K562 (cell line): Measurements from ENCODE around the gene SIK3. TPM values are rescaled to one million over a fixed set of nuclear protein-coding genes. Genes with fewer than 3 reads are reported as not detected.

ENCODE experiments used
- ATAC-seq: fragments of 200-7000 bp; cut with Tn5 transposase; 3 replicates; pipeline ENCODE4 v1.9.1; 2020; ENCODE audit warnings: moderate library complexity
- BruUV-seq: library from RNA; stranded (reverse); fragments of 400-500 nt; replicated peaks from 2 replicates; lab custom pipeline; 2021; lab: Mats Ljungman, UMichigan
- CTCF ChIA-PET: fragments of 300-600 bp; formaldehyde crosslinking; extraction: SDS; loops from one replicate; lab custom pipeline; 2021; ENCODE audit warnings: low intra/inter-chr PET ratio; lab: Yijun Ruan, JAX
- POLR2A ChIA-PET: fragments of 300-600, 350-650 bp; sonication (Branson Sonifier 250); formaldehyde crosslinking; extraction: SDS; loops from one replicate; lab custom pipeline; 2021; ENCODE audit warnings: antibody characterized with exemption, inconsistent platforms; lab: Yijun Ruan, JAX
- DNase-seq, 4 experiments: peaks; one replicate each; pipeline versions ENCODE4 v3.0.0 to v3.0.0-alpha.2; 2011 to 2018; ENCODE audit warnings: low spot score in 3 of 4, mixed read lengths in 3 of 4; ENCODE audit errors: extremely low read depth in 1 of 4
- FAIRE-seq: peaks from 2 replicates; lab custom pipeline; 2011; peaks lifted over from hg19 to GRCh38; lab: Jason Lieb, UNC
- H2AFZ ChIP-seq: 2 replicates; pipeline ENCODE4 v1.6.0; 2011; ENCODE audit warnings: low read depth, low read length, control low read depth, inconsistent platforms
- H3K27ac ChIP-seq: fragments of 200-600 bp; 3 replicates; pipeline ENCODE4 v1.8.0; 2011; ENCODE audit warnings: low read depth, mild to moderate bottlenecking, control low read depth, inconsistent platforms, low read length, moderate library complexity, mixed read lengths; ENCODE audit errors: extremely low read depth
- H3K27me3 ChIP-seq, 2 experiments: fragments of 300-600 bp in 1 of 2; 2 replicates in 1 of 2; 3 replicates in 1 of 2; pipeline versions ENCODE4 v1.6.0 to v1.8.0; 2011; ENCODE audit warnings: inconsistent platforms in 2 of 2, low read length in 2 of 2, mild to moderate bottlenecking in 1 of 2, mixed read lengths in 1 of 2, moderate library complexity in 1 of 2; ENCODE audit not compliant: control insufficient read depth in 2 of 2, insufficient read depth in 2 of 2
- H3K36me3 ChIP-seq: fragments of 300-600 bp; 3 replicates; pipeline ENCODE4 v1.8.0; 2011; ENCODE audit warnings: mild to moderate bottlenecking, low read length, inconsistent platforms; ENCODE audit not compliant: control insufficient read depth, insufficient read depth
- H3K4me1 ChIP-seq, 2 experiments: fragments of 200-600 bp in 1 of 2; replicated peaks in 1 of 2; 2 replicates in 1 of 2; 3 replicates in 1 of 2; pipeline versions ENCODE4 v1.5.1 to v1.8.0; 2011; ENCODE audit warnings: inconsistent platforms in 2 of 2, low read length in 2 of 2, mild to moderate bottlenecking in 1 of 2, mixed read lengths in 1 of 2, moderate library complexity in 1 of 2; ENCODE audit not compliant: control insufficient read depth in 2 of 2, insufficient read depth in 2 of 2
- H3K4me2 ChIP-seq: 2 replicates; pipeline ENCODE4 v1.6.1; 2011; ENCODE audit warnings: low read length, control low read depth, inconsistent platforms, mixed read lengths; ENCODE audit not compliant: insufficient read depth
- H3K4me3 ChIP-seq: fragments of 200-600 bp; sonication (generic), shearing (Covaris generic); 2 replicates; pipeline ENCODE4 v1.5.1; 2016; ENCODE audit warnings: control low read depth, inconsistent platforms
- H3K79me2 ChIP-seq: fragments of 200-600 bp; 3 replicates; pipeline ENCODE4 v1.8.0; 2011; ENCODE audit warnings: low read length, inconsistent platforms; ENCODE audit not compliant: control insufficient read depth, insufficient read depth
- H3K9ac ChIP-seq, 2 experiments: 2 replicates each; pipeline versions ENCODE4 v1.6.0 to v1.6.1; 2011; ENCODE audit warnings: low read depth in 2 of 2, low read length in 2 of 2, control low read depth in 1 of 2, inconsistent platforms in 1 of 2, mild to moderate bottlenecking in 1 of 2, mixed read lengths in 1 of 2; ENCODE audit not compliant: insufficient read depth in 1 of 2
- H3K9me1 ChIP-seq: one replicate; pipeline ENCODE4 v1.6.0; 2011; ENCODE audit warnings: inconsistent platforms, mild to moderate bottlenecking, low read length, moderate library complexity; ENCODE audit not compliant: control insufficient read depth, insufficient read depth
- H3K9me3 ChIP-seq: replicated peaks from 2 replicates; pipeline ENCODE4 v1.5.1; 2011; ENCODE audit warnings: low read depth, low read length, inconsistent platforms; ENCODE audit not compliant: control insufficient read depth, insufficient read depth
- H4K20me1 ChIP-seq: replicated peaks from 2 replicates; pipeline ENCODE4 v1.6.1; 2011; ENCODE audit warnings: low read length, inconsistent platforms, mixed read lengths; ENCODE audit not compliant: control insufficient read depth, insufficient read depth
- ARID4B ChIP-seq: sonication (generic); formaldehyde crosslinking; IDR thresholded peaks from 2 replicates; pipeline ENCODE4 v1.8.0; 2022; ENCODE audit warnings: mild to moderate bottlenecking, missing genetic modification reagents
- KDM5B ChIP-seq: fragments of 200-600 bp; sonication (generic); IDR thresholded peaks from 2 replicates; pipeline ENCODE4 v1.6.1; 2012; ENCODE audit warnings: low read depth, mild to moderate bottlenecking, moderate library complexity, low read length, control low read depth, inconsistent platforms; ENCODE audit not compliant: insufficient replicate concordance
- PHB ChIP-seq: fragments of 250-450 bp; sonication (Bioruptor Pico); IDR thresholded peaks from 2 replicates; pipeline ENCODE4 v1.5.0; 2021
- PML ChIP-seq: IDR thresholded peaks from 2 replicates; pipeline ENCODE4 v1.6.1; 2012; ENCODE audit warnings: low read length, inconsistent platforms
- POLR2A ChIP-seq: fragments of 450-650 bp; conservative IDR thresholded peaks from 2 replicates; pipeline ENCODE4 v1.6.1; 2016
- PTBP1 ChIP-seq: fragments of 200-400 bp; formaldehyde crosslinking; IDR thresholded peaks from 2 replicates; pipeline ENCODE4 v1.6.1; 2017; ENCODE audit warnings: low read depth, low read length
- RBM15 ChIP-seq: fragments of 200-400 bp; formaldehyde crosslinking; IDR thresholded peaks from 2 replicates; pipeline ENCODE4 v1.6.1; 2018; ENCODE audit warnings: mild to moderate bottlenecking, low read length, moderate library complexity; ENCODE audit not compliant: insufficient read depth
- TCFL5 ChIP-seq: fragments of 250-450 bp; sonication (Bioruptor Pico); conservative IDR thresholded peaks from 2 replicates; pipeline ENCODE4 v1.6.1; 2021; ENCODE audit warnings: mild to moderate bottlenecking, moderate library complexity, matching md5 sums
- U2AF1 ChIP-seq: fragments of 200-400 bp; formaldehyde crosslinking; optimal IDR thresholded peaks from 2 replicates; pipeline ENCODE3; 2017; ENCODE audit warnings: mild to moderate bottlenecking, low read depth, low read length, moderate library complexity
- XRCC4 ChIP-seq: IDR thresholded peaks from one replicate; pipeline ENCODE4 v1.6.1; 2011; ENCODE audit not compliant: insufficient read depth, insufficient read length; ENCODE audit errors: extremely low read depth
- ZEB2 ChIP-seq: fragments of 450-650 bp; IDR thresholded peaks from 2 replicates; pipeline ENCODE4 v1.6.1; 2016
- ZNF77 ChIP-seq: fragments of 250-450 bp; sonication (Bioruptor Pico); IDR thresholded peaks from 2 replicates; pipeline ENCODE4 v1.5.0; 2020
- WGBS: fragments of 100-300 bp; shearing (Covaris generic); methylation state at CpG from one replicate; pipeline ENCODE4 v1.1.6; 2016; ENCODE audit warnings: low coverage, mixed read lengths; ENCODE audit not compliant: insufficient coverage; ENCODE audit errors: missing lambda C conversion rate; 5-methylcytosine and 5-hydroxymethylcytosine counted together
- in situ Hi-C: fragments of 300-500 bp; cut with MboI; formaldehyde crosslinking; loops from 4 replicates; pipeline ENCODE4 v1.15.0; 2018; ENCODE audit warnings: inconsistent platforms, mixed read lengths
- intact Hi-C: fragments of 100-400 bp; cut with micrococcal nuclease; formaldehyde crosslinking; loops from 2 replicates; pipeline ENCODE4 v1.14.2; 2022
- polyA plus RNA-seq, 8 experiments: library from polyadenylated mRNA; depleted of rRNA in 4 of 8; stranded (reverse) in 5 of 8; unstranded in 3 of 8; fragments of >200 nt; fragmentation: Nextera tagmentation in 2 of 8; fragmentation: Illumina TruSeq in 1 of 8; extraction: Ambion mirVana in 2 of 8; extraction: Trizol in 1 of 8; gene quantifications; 2 replicates each; pipeline versions ENCODE4 v1.2.1 to v1.2.3, GENCODE V29; 2011 to 2014; ENCODE audit warnings: inconsistent platforms in 1 of 8, missing spikeins in 1 of 8
- total RNA-seq, 7 experiments: library from RNA; depleted of rRNA in 6 of 7; stranded (reverse); fragments of >200 nt in 6 of 7; fragmentation: Illumina TruSeq in 2 of 7; extraction: Trizol in 2 of 7; gene quantifications; 2 replicates each; pipeline versions ENCODE4 v1.2.1 to v1.2.3, GENCODE V29; 2011 to 2021; ENCODE audit warnings: low replicate concordance in 1 of 7

The SIK3 gene
- total and polyA plus RNA-seq, 9 of the 15 experiments (the other 6 are each of a cell fraction or from before 2014, with no cell fraction given): 1.6 to 21.6 (median 8.0) TPM

GRCh38 chr11:116829525-116830183 is 268.6 kb downstream of the SIK3 start, which contains the start of gene APOC3:
Gene APOC3, plus strand, starts transcription at chr11:116829907. Its CDS starts 676 bp downstream, at chr11:116830583.
- ATAC-seq: no peak
- 0 out of 2 replicates have a peak within 1 kb of the TSS, but pooled peaks have one; percentile 24 for H2AFZ ChIP-seq
- no peaks in the 10 kb centered on the region for H3K9me1 ChIP-seq
- peaks cover 8 to 29% of the 10 kb centered on the region in 2 experiments; a peak in 4 of 5 replicates for H3K4me1 ChIP-seq
- no TSS peak for BruUV-seq
- ChIA-PET POLR2A (interaction anchor here (0.6 to 1.6 kb wide), 2 partner anchors 9 to 38 kb away, joined by 3 to 6 read pairs; no protein-coding TSS in a partner anchor), CTCF (no interaction called here)
- FAIRE-seq: no peak
- H3K9ac ChIP-seq: peak within 1 kb of the TSS in 1 of 2 experiments; percentile 35; a peak in 2 of 4 replicates
- WGBS: 39% methylated on average over 9 of the region's 9 CpGs
- intact Hi-C loops (loop anchor here (10.0 kb wide), 1 partner anchor 95 kb away; no protein-coding TSS in a partner anchor), in situ Hi-C loops (no loop called here)
- H3K4me3 ChIP-seq: no peak within 1 kb of the TSS
- H3K27ac ChIP-seq: no peak within 1 kb of the TSS
- H3K79me2 ChIP-seq: no peaks in the 10 kb centered on the region
- no peaks in the 10 kb centered on the region for H4K20me1 ChIP-seq
- DNase-seq: no peak
- H3K9me3 ChIP-seq: no peaks in the 10 kb centered on the region
- no peaks in the 10 kb centered on the region for H3K36me3 ChIP-seq
- H3K4me2 ChIP-seq: no peak within 1 kb of the TSS
- TF ChIP-seq ARID4B (CRISPR knock-in tag) (no peak), PML (no peak), PTBP1 (no peak), PHB (CRISPR knock-in tag) (no peak), U2AF1 (no peak), ZNF77 (CRISPR knock-in tag) (no peak), RBM15 (no peak), KDM5B (no peak), TCFL5 (CRISPR knock-in tag) (no peak), XRCC4 (no peak), POLR2A (no peak), ZEB2 (no peak)
- H3K27me3 ChIP-seq: peaks cover 0 to 7% of the 10 kb centered on the region in 2 experiments; a peak in 2 of 5 replicates
